HG03135 (cell line): ENCODE data around the gene SSBP3.

Experiments used
- ATAC-seq: cut with Tn5 transposase; IDR thresholded peaks from one replicate; pipeline ENCODE4 v1.9.1; 2021; ENCODE audit warnings: mild to moderate bottlenecking, moderate library complexity; ENCODE audit not compliant: unreplicated experiment

The SSBP3 gene

GRCh38 chr1:54312796-54313316 lies 93.3 kb downstream of the SSBP3 start:
- no peak for ATAC-seq

DNA sequence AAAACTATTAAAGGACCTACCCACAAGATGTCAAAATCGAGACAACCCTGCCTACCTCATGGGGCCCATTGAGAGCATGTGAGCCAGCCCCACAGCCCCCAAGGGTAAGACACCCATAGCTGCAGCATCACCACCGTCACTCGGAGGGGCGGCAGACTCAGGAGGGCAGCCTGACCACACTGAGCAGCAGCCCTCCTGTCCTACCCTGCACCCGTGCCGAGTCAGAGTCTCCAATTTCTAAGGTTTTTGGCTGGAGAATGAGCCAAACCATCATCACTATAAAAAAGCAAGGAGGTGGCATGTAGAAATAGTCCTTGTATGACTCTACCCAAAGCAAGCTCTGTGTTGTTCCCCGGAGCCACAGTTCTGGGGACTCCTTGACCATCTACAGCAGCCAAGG lies 94.7 kb downstream of the SSBP3 start:
- no peak for ATAC-seq

GRCh38 chr1:54310439-54311328 lies 95.5 kb downstream of the SSBP3 start:
- ATAC-seq, result no peak

- no peak for ATAC-seq
Observed at GRCh38 chr1:54309631-54310366, 96.4 kb downstream of the SSBP3 start.

DNA sequence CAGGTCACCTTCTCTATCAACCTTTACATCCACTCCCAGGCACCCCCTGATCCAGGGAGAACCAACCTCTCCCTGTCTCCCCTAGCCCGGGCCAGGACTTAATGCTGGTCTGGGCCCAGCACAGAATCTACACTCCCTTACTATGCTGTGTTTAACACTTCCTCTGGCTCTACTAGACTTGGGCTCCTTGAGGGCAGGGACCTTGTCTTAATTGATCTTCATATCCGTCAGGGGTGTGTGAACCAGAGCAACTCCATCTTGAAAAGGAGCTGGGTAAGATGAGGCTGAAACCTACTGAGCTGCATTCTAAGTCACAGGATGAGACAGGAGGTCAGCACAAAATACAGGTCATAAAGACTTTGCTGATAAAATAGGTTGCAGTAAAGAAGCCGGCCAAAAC lies 98.9 kb downstream of the SSBP3 start:
- ATAC-seq, result no peak

DNA sequence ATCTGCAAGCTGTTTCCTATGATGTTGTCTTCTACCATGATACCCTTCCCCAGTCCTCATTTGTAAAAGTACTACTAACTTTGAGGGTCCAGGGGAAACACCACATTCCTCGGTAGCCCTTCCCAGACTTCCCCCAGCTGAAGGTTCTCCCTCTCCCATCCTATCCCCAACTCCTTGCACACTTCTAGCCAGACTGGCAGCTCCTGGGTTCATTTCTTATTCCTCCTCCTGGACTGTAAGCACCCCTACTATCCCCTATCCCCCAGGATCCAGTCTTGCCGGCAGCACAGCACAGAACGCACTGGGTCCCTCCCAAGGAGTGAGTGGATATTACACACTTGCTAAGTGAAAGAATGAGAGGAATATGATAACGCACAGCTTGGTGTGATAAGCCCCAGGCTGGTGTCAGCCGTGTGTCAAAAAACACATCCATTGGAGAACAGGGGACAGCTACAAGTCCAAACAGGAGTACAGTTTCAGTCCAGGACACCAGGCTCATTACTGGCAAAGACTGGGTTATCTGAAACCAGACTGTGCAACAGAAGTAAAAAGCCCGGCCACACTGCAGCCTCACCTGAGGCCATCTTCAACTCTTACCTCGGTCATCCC lies 100.2 kb downstream of the SSBP3 start:
- no peak for ATAC-seq

GRCh38 chr1:54304518-54304917 lies 101.7 kb downstream of the SSBP3 start:
- ATAC-seq, result no peak

DNA sequence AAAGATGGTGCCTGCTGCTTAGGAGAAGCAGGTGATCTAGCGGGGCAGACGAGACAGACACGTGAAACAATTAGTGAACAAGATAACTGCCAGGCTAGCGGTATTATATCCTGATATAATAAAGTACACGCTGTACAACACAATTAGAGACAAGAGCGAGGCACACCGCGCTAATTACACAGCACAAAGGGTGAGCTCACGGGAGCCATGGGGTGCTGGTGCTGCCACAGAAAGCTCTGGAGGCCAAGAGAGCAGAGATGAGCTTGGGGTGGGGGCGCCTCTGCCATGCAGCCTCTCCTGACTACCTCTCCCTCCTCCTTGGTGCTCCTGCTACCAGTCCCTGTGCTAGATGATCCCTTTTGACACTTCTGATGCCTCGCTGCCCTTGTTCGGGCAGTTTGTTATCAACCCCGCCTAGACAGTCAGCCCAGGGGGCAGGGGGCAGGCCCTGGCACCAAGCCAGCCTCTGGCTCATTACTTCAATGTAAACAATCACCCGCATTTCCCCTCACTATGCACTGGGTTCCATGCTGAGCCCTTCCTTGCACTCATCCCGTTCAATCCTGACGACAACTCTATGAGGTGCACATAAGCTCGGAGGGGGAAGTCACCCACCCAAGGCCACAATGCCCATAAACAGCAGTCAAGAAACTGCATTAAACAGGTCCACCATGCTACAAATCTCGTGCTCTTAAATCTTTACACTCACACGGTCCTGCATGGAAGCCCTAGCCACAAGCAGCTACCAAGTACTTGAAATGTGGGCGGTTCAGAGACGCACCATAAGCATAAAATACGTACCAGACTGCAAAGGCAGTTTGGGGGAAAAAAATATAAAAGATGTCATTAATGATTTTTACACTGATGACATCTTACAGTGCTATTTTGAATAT lies 103.0 kb downstream of the SSBP3 start:
- no peak for ATAC-seq

DNA sequence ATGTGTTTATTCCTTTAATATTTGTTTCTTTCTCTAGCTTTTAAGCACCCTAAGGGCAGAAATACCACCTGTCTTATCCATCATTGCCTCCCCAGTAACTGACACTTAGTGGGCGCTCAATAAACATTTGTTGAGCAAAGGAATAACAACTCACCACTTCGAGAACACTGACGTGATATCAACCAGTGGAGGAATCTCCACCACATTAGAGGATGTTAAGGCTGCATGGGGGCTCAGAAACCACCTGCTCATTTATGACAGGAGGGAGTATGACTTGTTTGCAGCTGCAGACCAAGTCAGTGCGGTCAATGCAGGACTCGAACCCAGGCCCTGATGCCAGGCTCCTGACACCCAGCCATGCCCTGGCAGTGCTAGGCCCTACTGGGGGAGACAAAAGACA lies 103.6 kb downstream of the SSBP3 start:
- no peak for ATAC-seq

- ATAC-seq, result no peak
Observed at GRCh38 chr1:54301497-54301896, 104.7 kb downstream of the SSBP3 start.

- ATAC-seq, result no peak
Observed at GRCh38 chr1:54300401-54300800, 105.8 kb downstream of the SSBP3 start.

GRCh38 chr1:54299037-54299436 lies 107.2 kb downstream of the SSBP3 start:
- no peak for ATAC-seq

- ATAC-seq, result no peak
Observed at GRCh38 chr1:54298284-54299033, 107.7 kb downstream of the SSBP3 start.

GRCh38 chr1:54297596-54298283 lies 108.5 kb downstream of the SSBP3 start:
- ATAC-seq, result no peak

DNA sequence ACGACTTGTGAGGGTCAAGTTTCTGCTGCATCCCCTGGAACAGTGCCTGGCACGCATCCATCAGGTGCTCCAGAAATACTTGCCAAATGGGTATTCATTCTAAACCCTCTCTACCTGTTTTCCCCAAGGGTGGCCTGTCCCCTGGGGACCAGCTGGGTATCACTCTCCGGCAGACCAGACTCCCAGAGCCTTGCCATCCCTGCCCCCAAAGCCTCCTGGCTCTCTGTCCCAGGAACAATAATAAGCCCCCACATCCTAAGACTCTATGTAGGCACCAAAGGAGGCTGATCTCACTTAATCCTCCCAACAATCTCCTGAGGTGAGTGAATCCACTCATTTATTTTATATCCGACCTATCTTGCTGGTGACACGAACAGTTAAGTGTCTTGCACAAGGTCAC lies 109.5 kb downstream of the SSBP3 start:
- ATAC-seq, result no peak

DNA sequence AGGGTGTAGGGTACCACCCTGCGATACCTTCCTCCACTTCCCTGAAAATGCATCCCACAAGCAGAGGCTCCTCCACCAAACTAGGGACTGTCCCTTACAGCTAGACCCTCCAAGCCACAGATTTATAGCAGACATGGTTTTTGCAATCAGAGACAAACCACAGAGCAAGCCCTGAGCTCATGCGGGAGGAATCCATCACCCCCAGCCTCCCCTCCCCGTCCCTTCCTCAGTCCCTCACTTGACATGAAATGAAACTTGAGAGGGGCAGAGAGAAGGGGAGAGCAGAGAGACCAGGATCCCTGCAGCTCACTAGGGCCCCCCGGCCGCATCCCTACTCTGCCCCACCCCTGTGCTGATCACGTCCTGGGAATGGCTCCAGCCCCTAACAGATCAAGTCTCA lies 111.3 kb downstream of the SSBP3 start:
- no peak for ATAC-seq

GRCh38 chr1:54292002-54292911 lies 113.9 kb downstream of the SSBP3 start:
- ATAC-seq, result no peak
